HL-60/S4 treated with phorbol 12-myristate 13-acetate at 8.2 ng/mL for 4 days and 3 days (cell line): ENCODE measurements around the gene GALNT2.

Experiments
- in situ Hi-C: fragments of 300-500 bp; cut with MboI; formaldehyde crosslinking; loops from 2 replicates; pipeline ENCODE4 v1.15.0; 2022; ENCODE audit warnings: low sequenced_read_pairs

Gene GALNT2

GRCh38 chr1:230199034-230199433 is 132.0 kb downstream of the GALNT2 start:
- in situ Hi-C loops: no loop called here

GRCh38 chr1:230199554-230199953 is 132.5 kb downstream of the GALNT2 start:
- in situ Hi-C loops: no loop called here

DNA sequence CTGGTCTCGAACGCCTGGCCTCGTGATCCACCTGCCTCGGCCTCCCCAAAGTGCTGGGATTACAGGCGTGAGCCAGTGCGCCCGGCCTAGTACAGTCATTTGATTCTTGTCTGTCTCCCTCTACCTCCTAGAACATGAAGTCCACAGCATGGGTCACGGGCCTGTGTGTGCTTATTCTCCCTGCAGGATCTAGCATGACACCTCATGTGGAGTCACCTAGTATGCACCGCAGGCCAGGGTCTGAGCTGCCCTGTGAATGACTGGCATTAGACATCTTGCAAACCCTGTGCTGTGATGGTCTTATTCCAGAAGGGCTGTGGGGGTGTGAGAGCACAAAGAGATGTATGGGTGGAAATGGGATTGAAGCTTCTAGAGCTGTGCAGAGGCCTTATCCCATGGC is 133.2 kb downstream of the GALNT2 start:
- in situ Hi-C loops: no loop called here

DNA sequence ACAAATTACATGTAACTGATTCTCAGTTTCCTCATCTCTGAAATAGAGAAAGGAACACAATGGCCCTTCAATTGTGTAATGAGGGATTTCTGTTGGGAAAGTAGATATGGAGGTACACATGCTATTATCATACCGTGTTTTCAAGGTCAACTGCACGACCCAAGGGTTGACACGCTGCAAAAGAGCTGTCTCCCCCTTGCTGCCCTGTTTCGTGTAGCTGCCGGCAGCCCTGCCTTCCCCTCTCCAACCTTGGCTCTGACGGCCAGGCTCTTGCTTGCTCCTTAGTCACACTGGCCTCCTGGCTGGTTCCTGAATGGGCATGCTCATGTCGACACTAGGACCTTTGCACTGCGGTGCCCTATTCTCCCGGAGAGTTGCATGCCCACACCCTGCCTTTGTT is 134.4 kb downstream of the GALNT2 start:
- in situ Hi-C loops: no loop called here

DNA sequence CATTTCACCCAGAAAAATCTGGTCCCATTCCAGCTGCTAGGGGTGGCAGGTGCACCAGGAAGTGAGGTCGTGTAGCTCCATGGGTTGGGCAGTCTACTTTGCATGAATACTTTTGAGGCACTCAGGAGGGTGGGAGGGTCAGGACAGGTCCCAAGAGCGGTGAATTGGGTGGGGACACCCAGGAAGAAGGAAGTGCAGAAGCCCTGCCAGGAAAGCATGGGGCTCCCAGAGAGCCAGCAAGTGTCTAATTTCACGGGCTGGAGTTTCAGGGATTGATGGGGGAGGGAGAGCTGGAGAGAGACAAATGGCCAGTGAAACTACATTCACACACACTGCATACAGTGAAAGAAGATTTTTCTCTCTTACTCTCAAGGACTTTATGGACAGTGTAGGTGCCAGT is 137.8 kb downstream of the GALNT2 start:
- in situ Hi-C loops: no loop called here

DNA sequence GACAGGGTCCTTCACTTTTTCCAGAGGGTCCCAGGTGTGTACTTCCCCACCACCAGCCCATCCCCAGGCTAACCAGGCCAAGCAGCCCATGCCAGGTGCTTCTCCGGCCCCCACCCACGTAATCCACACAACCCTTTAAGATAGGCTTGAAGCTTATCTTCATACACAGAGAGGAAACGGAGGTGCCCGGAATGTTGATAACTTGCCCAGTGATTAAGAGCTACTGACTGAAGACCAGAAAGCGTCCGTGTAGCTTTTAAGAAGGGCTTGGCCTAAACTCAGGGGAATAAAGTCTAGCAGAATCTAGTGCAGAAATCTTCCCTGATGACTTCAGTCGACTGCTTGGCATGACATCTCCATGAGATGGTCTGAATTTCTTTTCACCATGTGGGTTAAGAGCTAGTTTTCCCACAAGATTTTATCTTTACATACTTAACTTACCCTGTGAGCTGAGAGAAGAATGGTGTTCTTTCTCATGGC is 138.7 kb downstream of the GALNT2 start:
- in situ Hi-C loops: no loop called here

- in situ Hi-C loops: no loop called here
These were observed 139.2 kb downstream of the GALNT2 start for GRCh38 chr1:230206207-230206606.

GRCh38 chr1:230206976-230207375 is 139.9 kb downstream of the GALNT2 start:
- in situ Hi-C loops: no loop called here

GRCh38 chr1:230207598-230207997 is 140.6 kb downstream of the GALNT2 start:
- in situ Hi-C loops: no loop called here

- in situ Hi-C loops: no loop called here
These were observed 141.7 kb downstream of the GALNT2 start for GRCh38 chr1:230208619-230209261.

DNA sequence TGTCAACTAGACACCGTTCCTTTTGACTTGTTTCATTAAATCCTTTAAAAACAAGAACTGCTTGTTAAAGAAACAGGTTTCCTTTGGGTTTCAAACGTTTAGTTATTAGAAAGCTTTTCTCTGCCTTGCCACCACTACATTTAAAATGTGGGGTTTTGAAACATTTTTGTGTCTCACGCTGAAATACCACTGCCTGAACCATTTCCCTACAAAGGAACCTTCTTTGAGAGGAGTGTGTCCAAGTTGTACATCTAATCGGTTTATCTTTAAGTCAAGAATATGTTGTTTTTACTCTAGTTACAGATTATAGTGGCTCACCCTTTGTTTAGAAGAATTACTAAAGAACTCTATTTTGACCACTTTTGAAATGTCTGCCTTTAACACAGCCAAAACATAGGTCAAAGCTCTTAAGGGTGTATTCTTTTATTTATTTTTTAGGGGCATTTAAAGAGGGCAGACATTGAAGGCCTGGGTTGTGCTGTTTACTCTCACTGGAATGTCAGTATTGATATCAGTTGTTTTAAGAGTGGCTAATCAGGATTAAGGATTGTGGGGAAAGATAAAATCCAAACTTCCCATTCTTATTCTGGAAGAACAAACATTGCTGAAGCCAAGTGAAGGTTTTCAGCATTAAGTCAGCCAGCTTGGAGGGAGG is 143.4 kb downstream of the GALNT2 start:
- in situ Hi-C loops: no loop called here

- in situ Hi-C loops: no loop called here
These were observed 143.9 kb downstream of the GALNT2 start for GRCh38 chr1:230210981-230211336.

DNA sequence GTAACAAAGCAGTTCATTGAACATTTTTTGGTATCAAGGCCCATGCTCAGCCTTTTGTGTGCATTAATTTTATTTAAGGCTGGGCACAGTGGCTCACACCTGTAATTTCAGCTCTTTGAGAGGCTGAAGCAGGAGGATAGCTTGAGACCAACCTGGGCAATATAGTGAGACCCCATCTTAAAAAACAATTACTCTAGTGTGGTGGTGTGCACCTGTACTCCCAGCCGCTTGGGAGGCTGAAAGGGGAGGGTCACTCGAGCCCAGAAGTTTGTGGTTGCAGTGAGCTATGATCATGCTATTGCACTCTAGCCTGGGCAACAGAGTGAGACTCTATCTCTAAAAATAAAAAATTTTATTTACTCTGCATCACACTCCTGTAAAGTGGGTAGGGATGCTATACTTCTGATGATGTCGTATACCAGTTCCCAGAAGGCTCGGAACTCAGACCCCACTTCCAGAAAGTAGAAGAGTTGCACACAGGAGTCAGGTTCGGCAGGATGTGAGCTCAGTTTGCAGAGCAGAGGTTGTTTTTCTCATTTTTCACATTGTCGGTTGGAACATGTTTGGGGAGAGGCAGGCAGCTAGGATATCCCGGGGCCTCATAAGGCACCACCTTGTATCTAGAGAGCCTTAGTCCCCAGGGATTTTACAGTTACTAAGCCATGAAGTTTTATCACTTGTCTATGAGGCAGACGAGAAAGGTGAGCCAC is 144.6 kb downstream of the GALNT2 start:
- in situ Hi-C loops: no loop called here

DNA sequence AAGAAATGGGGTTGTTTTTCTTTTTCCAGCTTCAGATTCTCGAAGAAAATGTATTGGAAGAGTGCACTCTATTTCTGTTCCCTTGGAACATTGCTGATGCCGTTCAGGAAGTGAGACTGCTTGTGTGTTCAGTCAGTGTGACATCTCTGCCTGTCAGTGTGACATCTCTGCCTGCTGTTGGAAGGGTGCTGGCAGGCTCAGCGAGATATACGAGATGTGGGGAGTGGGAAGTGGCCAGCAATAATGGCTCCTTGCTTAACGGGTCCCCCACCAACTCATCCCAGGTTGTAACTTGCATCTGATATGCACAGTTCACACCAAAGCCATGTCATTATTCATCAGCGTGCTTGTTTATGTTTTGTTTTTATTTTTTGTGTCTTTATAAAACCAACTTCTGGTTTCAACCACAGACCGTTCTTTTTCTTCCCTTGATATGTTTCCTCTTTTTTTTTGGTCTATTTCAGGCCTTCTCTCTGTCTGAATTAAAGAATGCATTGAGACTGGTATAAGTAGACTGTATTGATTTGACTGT is 145.4 kb downstream of the GALNT2 start:
- in situ Hi-C loops: no loop called here

DNA sequence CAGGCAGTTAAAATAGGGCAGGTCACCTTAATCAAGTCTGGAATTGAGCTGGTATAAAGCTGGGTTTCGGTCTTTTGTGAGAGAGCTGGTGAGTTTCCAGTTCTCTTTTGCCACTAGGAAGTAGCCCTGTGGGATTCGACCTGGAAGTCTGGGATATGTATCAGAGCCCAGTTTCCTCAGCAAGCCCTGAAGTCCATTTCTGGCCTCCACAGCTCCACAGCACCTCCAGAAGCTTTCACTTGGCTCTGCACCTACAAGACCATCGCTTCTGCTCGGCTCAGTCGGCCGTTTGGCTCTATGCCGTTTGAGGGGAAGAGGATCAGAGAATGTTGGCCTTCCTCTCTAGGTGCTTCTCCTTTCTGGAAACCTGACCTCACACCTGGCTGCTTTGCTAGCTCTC is 148.0 kb downstream of the GALNT2 start:
- in situ Hi-C loops: no loop called here

GRCh38 chr1:230215529-230215928 is 148.5 kb downstream of the GALNT2 start:
- in situ Hi-C loops: no loop called here

GRCh38 chr1:230216896-230217295 is 149.9 kb downstream of the GALNT2 start:
- in situ Hi-C loops: no loop called here

DNA sequence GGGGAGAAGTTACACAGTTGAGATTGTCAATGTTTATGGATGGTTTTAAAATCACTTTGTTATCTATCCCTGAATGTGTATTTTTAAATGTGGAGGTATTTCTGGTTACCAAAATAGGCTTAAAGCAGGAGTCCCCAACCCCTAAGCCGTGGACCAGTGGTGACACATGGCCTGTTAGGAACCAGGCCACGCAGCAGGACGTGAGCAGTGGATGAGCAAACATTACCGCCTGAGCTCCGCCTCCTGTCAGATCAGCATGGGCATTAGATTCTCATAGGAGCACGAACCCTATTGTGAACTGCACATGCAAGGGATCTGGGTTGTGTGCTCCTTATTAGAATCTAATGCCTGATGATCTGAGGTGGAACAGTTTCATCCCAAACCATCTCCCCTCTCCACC is 151.6 kb downstream of the GALNT2 start:
- in situ Hi-C loops: no loop called here

- in situ Hi-C loops: no loop called here
These were observed 152.4 kb downstream of the GALNT2 start for GRCh38 chr1:230219174-230220067.

GRCh38 chr1:230220478-230220877 is 153.4 kb downstream of the GALNT2 start:
- in situ Hi-C loops: no loop called here

DNA sequence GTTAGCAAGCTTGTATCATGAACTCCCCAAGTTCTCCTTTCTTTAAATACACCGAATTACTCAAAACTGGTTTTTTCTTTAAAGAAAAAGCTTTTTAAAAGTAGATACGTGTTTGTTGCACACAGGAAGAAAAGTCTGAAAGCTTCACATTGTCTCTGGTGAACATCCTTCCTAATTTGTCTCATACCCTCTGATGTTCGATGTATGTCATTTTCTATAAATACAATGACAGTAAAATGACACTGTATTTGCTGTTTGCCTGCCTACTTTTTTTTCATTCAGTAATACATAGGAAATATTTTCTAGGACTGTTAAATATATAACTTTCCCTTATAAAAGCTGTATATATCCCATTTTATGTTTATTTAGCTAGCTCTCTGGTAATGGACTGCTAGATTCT is 153.9 kb downstream of the GALNT2 start:
- in situ Hi-C loops: no loop called here
